HCT116 (cell line): Measurements from ENCODE around the gene UCK1.

Experiments
- ATF3 ChIP-seq: IDR thresholded peaks from 2 replicates; pipeline ENCODE4 v1.6.1; 2012
- CTCF ChIP-seq, 3 experiments: fragments of 200-600 bp in 1 of 3; sonication (generic) in 1 of 3; IDR thresholded peaks in 2 of 3; conservative IDR thresholded peaks in 1 of 3; 2 replicates each; pipeline ENCODE4 v1.5.1; 2012 to 2017; ENCODE audit warnings: low read depth in 2 of 3, low read length in 2 of 3, antibody characterized with exemption in 1 of 3, borderline replicate concordance in 1 of 3, control low read depth in 1 of 3, mild to moderate bottlenecking in 1 of 3, mixed read lengths in 1 of 3, mixed run types in 1 of 3, moderate library complexity in 1 of 3; ENCODE audit not compliant: insufficient read depth in 1 of 3
- EZH2 ChIP-seq: fragments of 200-600 bp; sonication (generic); IDR thresholded peaks from 2 replicates; pipeline ENCODE4 v1.6.1; 2017; ENCODE audit warnings: antibody characterized with exemption, mixed run types
- MAX ChIP-seq: IDR thresholded peaks from 2 replicates; pipeline ENCODE4 v1.6.1; 2012
- POLR2A ChIP-seq: IDR thresholded peaks from 2 replicates; pipeline ENCODE4 v1.7.0; 2011; ENCODE audit warnings: borderline replicate concordance; ENCODE audit not compliant: insufficient read depth, insufficient read length; ENCODE audit errors: extremely low read depth
- REST ChIP-seq: IDR thresholded peaks from 2 replicates; pipeline ENCODE4 v1.6.1; 2012; ENCODE audit warnings: low read depth
- TCF7L2 ChIP-seq: IDR thresholded peaks from 2 replicates; pipeline ENCODE4 v1.7.0; 2011; ENCODE audit warnings: borderline replicate concordance, inconsistent platforms; ENCODE audit not compliant: insufficient read depth, insufficient read length; ENCODE audit errors: extremely low read depth
- ZNF274 ChIP-seq: fragments of 200-500 bp; sonication (Bioruptor generic); IDR thresholded peaks from 2 replicates; pipeline ENCODE4 v1.6.1; 2014; ENCODE audit warnings: mild to moderate bottlenecking, low read depth, low read length, inconsistent platforms

- TF ChIP-seq CTCF (IDR thresholded peaks at IDR 0.05 in 2 of 3, conservative IDR thresholded peaks at IDR 0.05 in 1 of 3; ENCODE audit: borderline replicate concordance in 1 of 3, insufficient read depth in 1 of 3, low read depth in 2 of 3, low read length in 2 of 3), result no peak
- no peak for TF ChIP-seq REST
- no peak for TF ChIP-seq ATF3
- no peak for TF ChIP-seq EZH2
- no peak for TF ChIP-seq MAX
- no peak for TF ChIP-seq POLR2A
- TF ChIP-seq ZNF274, result no peak
- no peak for TF ChIP-seq TCF7L2
Observed at GRCh38 chr9:131480258-131480657, 50.8 kb downstream of the UCK1 start.
